ENCODE results near the gene LNX1.

- no peak for TF ChIP-seq CTCF (IDR thresholded peaks at IDR 0.05)
- TF ChIP-seq EZH2 (IDR thresholded peaks at IDR 0.05) = no peak
- TF ChIP-seq EZH2phosphoT487 (IDR thresholded peaks at IDR 0.05) = no peak
Measured at GRCh38 chr4:53534684-53535083, 56.6 kb downstream of the LNX1 start.

All from neural progenitor cell (in vitro differentiated cells).